ENCODE data around the gene ANKRD40. TPM values are rescaled to one million over a fixed set of nuclear protein-coding genes. Genes with fewer than 3 reads are reported as not detected.

ANKRD40 gene
- total and polyA plus RNA-seq, 2 donors (not counting 1 experiment from before 2014, with no cell fraction given) = 13.7 to 35.3 TPM

- no peaks in the 10 kb centered on the region for H3K79me2 ChIP-seq (ENCODE audit: control insufficient read depth, insufficient read depth, low read length)
- intact Hi-C loops (cut with micrococcal nuclease) = no loop called here
- TF ChIP-seq CTCF (IDR thresholded peaks at IDR 0.05) = no peak
- no peak for TF ChIP-seq EZH2 (IDR thresholded peaks at IDR 0.05; ENCODE audit: borderline replicate concordance, insufficient read depth, low read depth, low read length, poor library complexity, severe bottlenecking)
- no peaks in the 10 kb centered on the region for H4K20me1 ChIP-seq (ENCODE audit: control insufficient read depth, insufficient read depth, low read length, poor library complexity, severe bottlenecking)
- DNase-seq (no peak), ATAC-seq (ENCODE audit: low read depth) (no peak)
- no peaks in the 10 kb centered on the region for H3K9me3 ChIP-seq (ENCODE audit: control extremely low read depth in 1 of 3, control insufficient read depth in 2 of 3, insufficient read depth in 1 of 3, low read length in 2 of 3)
- Mint-ChIP-seq H3K27ac (no peak overlapping the region), H3K4me3 (no peak overlapping the region), H3K4me1 (no peaks in the 10 kb centered on the region), H3K9me3 (ENCODE audit: insufficient read depth) (no peaks in the 10 kb centered on the region), H3K27me3 (peaks cover 18% of the 10 kb centered on the region)
- ChIA-PET POLR2A (no interaction called here), CTCF (no interaction called here)
- H3K27ac ChIP-seq (ENCODE audit: low read length in 2 of 2) = no peak overlapping the region
- no peaks in the 10 kb centered on the region for H3K4me1 ChIP-seq (ENCODE audit: control insufficient read depth in 2 of 2, insufficient read depth in 2 of 2, low read length in 2 of 2)
- WGBS (ENCODE audit: insufficient coverage) = 86% methylated on average over 4 of the region's 5 CpGs
- H3K36me3 ChIP-seq (replicated peaks in 1 of 2; ENCODE audit: control extremely low read depth in 1 of 2, control insufficient read depth in 1 of 2, extremely low read depth in 1 of 2, insufficient read depth in 2 of 2, low read length in 1 of 2) = no peaks in the 10 kb centered on the region
- H3K4me3 ChIP-seq (ENCODE audit: control extremely low read depth in 1 of 5, extremely low read depth in 1 of 5, insufficient read depth in 1 of 5, low read depth in 2 of 5, low read length in 4 of 5) = no peak overlapping the region
- H3K9ac ChIP-seq (ENCODE audit: low read length) = no peak overlapping the region
- H3K4me2 ChIP-seq (replicated peaks; ENCODE audit: low read depth, low read length, poor library complexity, severe bottlenecking) = no peak overlapping the region
- H3K27me3 ChIP-seq (replicated peaks in 1 of 4; ENCODE audit: control extremely low read depth in 1 of 4, control insufficient read depth in 3 of 4, insufficient read depth in 4 of 4, low read length in 3 of 4) = no peaks in the 10 kb centered on the region
- H2AFZ ChIP-seq (ENCODE audit: insufficient read depth, low read depth, low read length, poor library complexity, severe bottlenecking) = no peak overlapping the region
Observed at GRCh38 chr17:50665838-50666237, 41.9 kb downstream of the ANKRD40 start.

- Histone ChIP-seq H3K27me3 (replicated peaks in 1 of 4; ENCODE audit: control extremely low read depth in 1 of 4, control insufficient read depth in 3 of 4, insufficient read depth in 4 of 4, low read length in 3 of 4) (no peaks in the 10 kb centered on the region), H3K36me3 (replicated peaks in 1 of 2; ENCODE audit: control extremely low read depth in 1 of 2, control insufficient read depth in 1 of 2, extremely low read depth in 1 of 2, insufficient read depth in 2 of 2, low read length in 1 of 2) (no peaks in the 10 kb centered on the region), H3K9me3 (ENCODE audit: control extremely low read depth in 1 of 3, control insufficient read depth in 2 of 3, insufficient read depth in 1 of 3, low read length in 2 of 3) (no peaks in the 10 kb centered on the region), H3K4me3 (ENCODE audit: control extremely low read depth in 1 of 5, extremely low read depth in 1 of 5, insufficient read depth in 1 of 5, low read depth in 2 of 5, low read length in 4 of 5) (no peak overlapping the region), H3K4me2 (replicated peaks; ENCODE audit: low read depth, low read length, poor library complexity, severe bottlenecking) (no peak overlapping the region), H3K27ac (ENCODE audit: low read length in 2 of 2) (no peak overlapping the region), H3K79me2 (ENCODE audit: control insufficient read depth, insufficient read depth, low read length) (no peaks in the 10 kb centered on the region), H2AFZ (ENCODE audit: insufficient read depth, low read depth, low read length, poor library complexity, severe bottlenecking) (no peak overlapping the region), H4K20me1 (ENCODE audit: control insufficient read depth, insufficient read depth, low read length, poor library complexity, severe bottlenecking) (no peaks in the 10 kb centered on the region), H3K9ac (ENCODE audit: low read length) (no peak overlapping the region), H3K4me1 (ENCODE audit: control insufficient read depth in 2 of 2, insufficient read depth in 2 of 2, low read length in 2 of 2) (no peaks in the 10 kb centered on the region)
- Mint-ChIP-seq H3K9me3 (ENCODE audit: insufficient read depth) (no peaks in the 10 kb centered on the region), H3K27ac (no peak overlapping the region), H3K4me1 (no peaks in the 10 kb centered on the region), H3K27me3 (peaks cover 18% of the 10 kb centered on the region), H3K4me3 (no peak overlapping the region)
- POLR2A ChIA-PET = no interaction called here
- intact Hi-C loops (cut with micrococcal nuclease) = no loop called here
- DNase-seq = no peak
- ATAC-seq (ENCODE audit: low read depth) = no peak
- CTCF ChIA-PET = no interaction called here
- 96% methylated on average over 12 of the region's 12 CpGs for WGBS (ENCODE audit: insufficient coverage)
- TF ChIP-seq CTCF (IDR thresholded peaks at IDR 0.05) (no peak), EZH2 (IDR thresholded peaks at IDR 0.05; ENCODE audit: borderline replicate concordance, insufficient read depth, low read depth, low read length, poor library complexity, severe bottlenecking) (no peak)
Observed at GRCh38 chr17:50664788-50665458, 42.8 kb downstream of the ANKRD40 start.

Measured in B cell (primary cell).